GM23338 (cell line): Measurements from ENCODE around the gene B4GALT5. TPM values are rescaled to one million over a fixed set of nuclear protein-coding genes. Genes with fewer than 3 reads are reported as not detected.
"Not testable (repeated sequence)": the region's sequence is repeated elsewhere in the genome, so short reads cannot be mapped to it uniquely, and the experiment has no call there.

Experiments
- ATAC-seq: fragments of 200-7000 bp; cut with Tn5 transposase; 3 replicates; pipeline ENCODE4 v1.9.1; 2020
- DNase-seq: peaks from one replicate; pipeline ENCODE4 v3.0.0-alpha.2; 2015; ENCODE audit warnings: low spot score
- H2AFZ ChIP-seq: fragments of 200-600 bp; sonication (generic); 2 replicates; pipeline ENCODE4 v1.8.0; 2016; ENCODE audit warnings: antibody characterized with exemption, mild to moderate bottlenecking, moderate library complexity
- H3F3A ChIP-seq: fragments of 200-600 bp; sonication (generic); replicated peaks from 2 replicates; pipeline ENCODE4 v1.8.0; 2017; ENCODE audit warnings: antibody characterized with exemption, mixed run types, low read depth
- H3K27ac ChIP-seq: fragments of 200-600 bp; sonication (generic); 2 replicates; pipeline ENCODE4 v1.6.1; 2016; ENCODE audit warnings: low read depth
- H3K27me3 ChIP-seq: fragments of 200-600 bp; sonication (generic); 2 replicates; pipeline ENCODE4 v1.8.0; 2016; ENCODE audit warnings: mild to moderate bottlenecking, mixed run types, moderate library complexity; ENCODE audit not compliant: insufficient read depth
- H3K36me3 ChIP-seq: fragments of 200-600 bp; sonication (generic); 2 replicates; pipeline ENCODE4 v1.8.0; 2016; ENCODE audit warnings: mild to moderate bottlenecking; ENCODE audit not compliant: insufficient read depth
- H3K4me1 ChIP-seq: fragments of 200-600 bp; sonication (generic); 2 replicates; pipeline ENCODE4 v1.8.0; 2016; ENCODE audit warnings: mild to moderate bottlenecking, moderate library complexity; ENCODE audit not compliant: insufficient read depth
- H3K4me2 ChIP-seq: fragments of 200-600 bp; sonication (generic); 2 replicates; pipeline ENCODE4 v1.7.1; 2017; ENCODE audit warnings: mixed run types
- H3K4me3 ChIP-seq: fragments of 200-600 bp; sonication (generic); 2 replicates; pipeline ENCODE4 v1.6.1; 2016; ENCODE audit warnings: mixed run types
- H3K79me2 ChIP-seq: fragments of 200-600 bp; sonication (generic); replicated peaks from 2 replicates; pipeline ENCODE4 v1.8.0; 2017; ENCODE audit warnings: mild to moderate bottlenecking; ENCODE audit not compliant: insufficient read depth
- H3K9me2 ChIP-seq: fragments of 200-600 bp; sonication (generic); 2 replicates; pipeline ENCODE4 v1.8.0; 2017; ENCODE audit not compliant: insufficient read depth
- H4K20me1 ChIP-seq: fragments of 200-600 bp; sonication (generic); replicated peaks from 2 replicates; pipeline ENCODE4 v1.8.0; 2017; ENCODE audit warnings: mild to moderate bottlenecking; ENCODE audit not compliant: insufficient read depth
- H3K27ac Mint-ChIP-seq: 2 replicates; pipeline ENCODE4 v1.8.0; 2020; ENCODE audit warnings: inconsistent platforms, mild to moderate bottlenecking, moderate library complexity, mixed read lengths
- H3K27me3 Mint-ChIP-seq: 3 replicates; pipeline ENCODE4 v1.8.0; 2022; ENCODE audit warnings: low read depth, mild to moderate bottlenecking, moderate library complexity, mixed read lengths, inconsistent platforms; ENCODE audit not compliant: insufficient read depth, poor library complexity
- H3K36me3 Mint-ChIP-seq: 3 replicates; pipeline ENCODE4 v1.8.0; 2021; ENCODE audit warnings: low read depth, mild to moderate bottlenecking, inconsistent platforms, moderate library complexity, mixed read lengths
- H3K4me1 Mint-ChIP-seq: 3 replicates; pipeline ENCODE4 v1.8.0; 2020; ENCODE audit warnings: mild to moderate bottlenecking, inconsistent platforms, mixed read lengths
- H3K4me3 Mint-ChIP-seq: 3 replicates; pipeline ENCODE4 v1.8.0; 2021; ENCODE audit warnings: moderate library complexity, mild to moderate bottlenecking, inconsistent platforms, mixed read lengths
- H3K9me3 Mint-ChIP-seq: 3 replicates; pipeline ENCODE4 v1.8.0; 2020; ENCODE audit warnings: moderate library complexity, mild to moderate bottlenecking, inconsistent platforms, mixed read lengths
- EZH2phosphoT487 ChIP-seq: fragments of 200-600 bp; sonication (generic); IDR thresholded peaks from one replicate; pipeline ENCODE4 v1.8.1; 2018; ENCODE audit warnings: antibody characterized with exemption; ENCODE audit not compliant: unreplicated experiment
- NANOG ChIP-seq: IDR thresholded peaks from 2 replicates; pipeline ENCODE4 v1.6.1; 2016; ENCODE audit warnings: antibody characterized with exemption, borderline replicate concordance
- polyA plus RNA-seq: library from polyadenylated mRNA; unstranded; fragments of >200 nt; fragmentation: Nextera tagmentation; extraction: Ambion mirVana; gene quantifications from 2 replicates; pipeline ENCODE4 v1.2.1, GENCODE V29; 2016
- total RNA-seq: library from RNA; depleted of rRNA; stranded (reverse); fragments of >200 nt; shearing (Covaris generic); gene quantifications from 2 replicates; pipeline ENCODE4 v1.2.3, GENCODE V29; 2014
- TF ChIP-seq, protein P1 (sequence below): IDR thresholded peaks from one replicate; pipeline ENCODE4 v1.6.1; 2018; ENCODE audit warnings: antibody characterized with exemption; ENCODE audit not compliant: unreplicated experiment
- TF ChIP-seq, protein P2 (sequence below), 2 experiments: fragments of 200-600 bp in 1 of 2; sonication (generic) in 1 of 2; conservative IDR thresholded peaks; 2 replicates each; pipeline versions ENCODE4 v1.5.1 to v1.6.1; 2016 to 2017; ENCODE audit warnings: antibody characterized with exemption in 2 of 2, low read depth in 2 of 2, mild to moderate bottlenecking in 2 of 2, moderate library complexity in 1 of 2
- TF ChIP-seq, protein P3 (sequence below): IDR thresholded peaks from 2 replicates; pipeline ENCODE4 v1.6.1; 2016; ENCODE audit warnings: antibody characterized with exemption

Gene B4GALT5
- total and polyA plus RNA-seq, 2 experiments from 2014 or later: 19.1 to 50.3 TPM

DNA sequence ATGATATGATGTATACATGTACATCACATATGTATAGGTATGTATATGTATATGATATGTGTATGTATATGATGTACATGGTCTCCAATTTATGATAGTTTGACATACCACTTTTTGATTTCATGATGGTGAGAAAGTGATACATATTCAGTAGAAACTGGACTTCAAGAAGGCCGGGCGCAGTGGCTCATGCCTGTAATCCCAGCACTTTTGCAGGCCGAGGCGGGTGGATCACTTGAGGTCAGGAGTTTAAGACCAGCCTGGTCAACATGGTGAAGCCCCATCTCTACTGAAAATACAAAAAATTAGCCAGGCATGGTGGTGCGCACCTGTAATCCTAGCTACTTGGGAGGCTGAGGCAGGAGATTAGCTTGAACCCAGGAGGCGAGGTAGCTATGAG lies 10.1 kb upstream of the B4GALT5 start:
- H3K36me3 Mint-ChIP-seq, H3K27me3 ChIP-seq, H3K36me3 ChIP-seq, H3K9me3 Mint-ChIP-seq, DNase-seq, H3K79me2 ChIP-seq, H3K27me3 Mint-ChIP-seq, H3K4me3 Mint-ChIP-seq, H2AFZ ChIP-seq, H3K9me2 ChIP-seq, H3K27ac Mint-ChIP-seq, H3K27ac ChIP-seq, ATAC-seq, H4K20me1 ChIP-seq, H3F3A ChIP-seq, H3K4me3 ChIP-seq, H3K4me2 ChIP-seq: not testable (repeated sequence)
- peaks cover 11% of the 10 kb centered on the region for H3K4me1 Mint-ChIP-seq
- peaks cover 10% of the 10 kb centered on the region for H3K4me1 ChIP-seq

DNA sequence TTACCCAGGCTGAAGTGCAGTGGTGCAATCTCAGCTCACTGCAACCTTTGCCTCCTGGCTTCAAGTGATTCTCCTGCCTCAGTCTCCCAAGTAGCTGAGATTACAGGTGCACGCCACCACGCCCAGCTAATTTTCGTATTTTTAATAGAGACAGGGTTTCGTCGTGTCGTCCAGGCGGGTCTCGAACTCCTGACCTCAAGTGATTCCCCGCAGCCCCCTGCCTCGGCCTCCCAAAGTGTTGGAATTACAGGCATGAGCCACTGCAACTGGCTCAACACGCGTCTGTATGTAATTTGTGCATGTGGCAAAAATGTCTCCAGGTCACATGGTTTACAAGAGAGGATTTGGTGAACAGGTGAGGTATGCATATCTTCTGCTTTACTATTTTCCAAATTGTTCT lies 7.6 kb upstream of the B4GALT5 start:
- H3K27me3 ChIP-seq, H3K27ac ChIP-seq, H3K36me3 ChIP-seq, ATAC-seq, H3K36me3 Mint-ChIP-seq, H4K20me1 ChIP-seq, DNase-seq, H2AFZ ChIP-seq, H3K4me2 ChIP-seq, H3K4me3 Mint-ChIP-seq, H3K27ac Mint-ChIP-seq, H3K9me2 ChIP-seq, H3K27me3 Mint-ChIP-seq, H3K4me3 ChIP-seq, H3K79me2 ChIP-seq, H3K9me3 Mint-ChIP-seq, H3F3A ChIP-seq: not testable (repeated sequence)
- H3K4me1 Mint-ChIP-seq: peaks cover 17% of the 10 kb centered on the region
- H3K4me1 ChIP-seq: peaks cover 14% of the 10 kb centered on the region

DNA sequence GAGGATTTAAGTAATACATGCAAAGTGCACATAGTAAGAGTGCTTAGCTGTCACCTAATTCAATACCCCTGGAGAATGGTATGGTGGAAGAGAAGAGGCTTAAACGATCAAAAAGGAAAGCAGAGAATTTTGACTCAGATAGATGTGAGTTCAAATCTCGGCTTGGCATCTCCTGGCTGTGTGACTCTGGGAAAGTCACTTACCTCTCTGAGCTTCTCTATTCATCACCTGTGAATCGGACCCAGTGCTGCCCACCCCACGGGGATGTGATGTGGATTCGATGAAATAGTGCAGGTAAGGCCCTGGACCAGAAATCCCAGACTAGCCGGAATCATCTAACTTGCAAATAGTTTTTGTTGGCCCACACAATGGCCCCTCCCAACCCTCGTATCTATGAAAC lies 1.8 kb upstream of the B4GALT5 start:
- no peak overlapping the region for H3K27ac Mint-ChIP-seq
- DNase-seq (no peak), ATAC-seq (no peak)
- Histone ChIP-seq H3K36me3 (no peaks in the 10 kb centered on the region), H3K4me2 (no peak overlapping the region), H3K4me1 (peaks cover 20% of the 10 kb centered on the region), H3F3A (0 out of 2 replicates have a peak, but pooled peaks cover 2% of the 10 kb centered on the region), H3K4me3 (no peak overlapping the region), H4K20me1 (peaks cover 20% of the 10 kb centered on the region), H3K27me3 (no peaks in the 10 kb centered on the region), H3K9me2 (no peaks in the 10 kb centered on the region), H2AFZ (no peak overlapping the region), H3K27ac (no peak overlapping the region), H3K79me2 (peaks cover 29% of the 10 kb centered on the region)
- peaks cover 11% of the 10 kb centered on the region for H3K27me3 Mint-ChIP-seq
- no peaks in the 10 kb centered on the region for H3K9me3 Mint-ChIP-seq
- peaks cover 27% of the 10 kb centered on the region for H3K4me1 Mint-ChIP-seq
- no peaks in the 10 kb centered on the region; the same call in 2 of the 3 replicates for H3K36me3 Mint-ChIP-seq
- H3K4me3 Mint-ChIP-seq: no peak overlapping the region
- TF ChIP-seq EZH2phosphoT487 (no peak), NANOG (no peak)
- TF ChIP-seq, protein P1, sequence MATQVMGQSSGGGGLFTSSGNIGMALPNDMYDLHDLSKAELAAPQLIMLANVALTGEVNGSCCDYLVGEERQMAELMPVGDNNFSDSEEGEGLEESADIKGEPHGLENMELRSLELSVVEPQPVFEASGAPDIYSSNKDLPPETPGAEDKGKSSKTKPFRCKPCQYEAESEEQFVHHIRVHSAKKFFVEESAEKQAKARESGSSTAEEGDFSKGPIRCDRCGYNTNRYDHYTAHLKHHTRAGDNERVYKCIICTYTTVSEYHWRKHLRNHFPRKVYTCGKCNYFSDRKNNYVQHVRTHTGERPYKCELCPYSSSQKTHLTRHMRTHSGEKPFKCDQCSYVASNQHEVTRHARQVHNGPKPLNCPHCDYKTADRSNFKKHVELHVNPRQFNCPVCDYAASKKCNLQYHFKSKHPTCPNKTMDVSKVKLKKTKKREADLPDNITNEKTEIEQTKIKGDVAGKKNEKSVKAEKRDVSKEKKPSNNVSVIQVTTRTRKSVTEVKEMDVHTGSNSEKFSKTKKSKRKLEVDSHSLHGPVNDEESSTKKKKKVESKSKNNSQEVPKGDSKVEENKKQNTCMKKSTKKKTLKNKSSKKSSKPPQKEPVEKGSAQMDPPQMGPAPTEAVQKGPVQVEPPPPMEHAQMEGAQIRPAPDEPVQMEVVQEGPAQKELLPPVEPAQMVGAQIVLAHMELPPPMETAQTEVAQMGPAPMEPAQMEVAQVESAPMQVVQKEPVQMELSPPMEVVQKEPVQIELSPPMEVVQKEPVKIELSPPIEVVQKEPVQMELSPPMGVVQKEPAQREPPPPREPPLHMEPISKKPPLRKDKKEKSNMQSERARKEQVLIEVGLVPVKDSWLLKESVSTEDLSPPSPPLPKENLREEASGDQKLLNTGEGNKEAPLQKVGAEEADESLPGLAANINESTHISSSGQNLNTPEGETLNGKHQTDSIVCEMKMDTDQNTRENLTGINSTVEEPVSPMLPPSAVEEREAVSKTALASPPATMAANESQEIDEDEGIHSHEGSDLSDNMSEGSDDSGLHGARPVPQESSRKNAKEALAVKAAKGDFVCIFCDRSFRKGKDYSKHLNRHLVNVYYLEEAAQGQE: no peak
- TF ChIP-seq, protein P2, sequence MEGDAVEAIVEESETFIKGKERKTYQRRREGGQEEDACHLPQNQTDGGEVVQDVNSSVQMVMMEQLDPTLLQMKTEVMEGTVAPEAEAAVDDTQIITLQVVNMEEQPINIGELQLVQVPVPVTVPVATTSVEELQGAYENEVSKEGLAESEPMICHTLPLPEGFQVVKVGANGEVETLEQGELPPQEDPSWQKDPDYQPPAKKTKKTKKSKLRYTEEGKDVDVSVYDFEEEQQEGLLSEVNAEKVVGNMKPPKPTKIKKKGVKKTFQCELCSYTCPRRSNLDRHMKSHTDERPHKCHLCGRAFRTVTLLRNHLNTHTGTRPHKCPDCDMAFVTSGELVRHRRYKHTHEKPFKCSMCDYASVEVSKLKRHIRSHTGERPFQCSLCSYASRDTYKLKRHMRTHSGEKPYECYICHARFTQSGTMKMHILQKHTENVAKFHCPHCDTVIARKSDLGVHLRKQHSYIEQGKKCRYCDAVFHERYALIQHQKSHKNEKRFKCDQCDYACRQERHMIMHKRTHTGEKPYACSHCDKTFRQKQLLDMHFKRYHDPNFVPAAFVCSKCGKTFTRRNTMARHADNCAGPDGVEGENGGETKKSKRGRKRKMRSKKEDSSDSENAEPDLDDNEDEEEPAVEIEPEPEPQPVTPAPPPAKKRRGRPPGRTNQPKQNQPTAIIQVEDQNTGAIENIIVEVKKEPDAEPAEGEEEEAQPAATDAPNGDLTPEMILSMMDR (conservative IDR thresholded peaks at IDR 0.05; ENCODE audit: low read depth in 2 of 2): no peak
- TF ChIP-seq, protein P3, sequence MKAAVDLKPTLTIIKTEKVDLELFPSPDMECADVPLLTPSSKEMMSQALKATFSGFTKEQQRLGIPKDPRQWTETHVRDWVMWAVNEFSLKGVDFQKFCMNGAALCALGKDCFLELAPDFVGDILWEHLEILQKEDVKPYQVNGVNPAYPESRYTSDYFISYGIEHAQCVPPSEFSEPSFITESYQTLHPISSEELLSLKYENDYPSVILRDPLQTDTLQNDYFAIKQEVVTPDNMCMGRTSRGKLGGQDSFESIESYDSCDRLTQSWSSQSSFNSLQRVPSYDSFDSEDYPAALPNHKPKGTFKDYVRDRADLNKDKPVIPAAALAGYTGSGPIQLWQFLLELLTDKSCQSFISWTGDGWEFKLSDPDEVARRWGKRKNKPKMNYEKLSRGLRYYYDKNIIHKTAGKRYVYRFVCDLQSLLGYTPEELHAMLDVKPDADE: no peak
